ENCODE data around the gene TMEM175.

TMEM175 gene

DNA sequence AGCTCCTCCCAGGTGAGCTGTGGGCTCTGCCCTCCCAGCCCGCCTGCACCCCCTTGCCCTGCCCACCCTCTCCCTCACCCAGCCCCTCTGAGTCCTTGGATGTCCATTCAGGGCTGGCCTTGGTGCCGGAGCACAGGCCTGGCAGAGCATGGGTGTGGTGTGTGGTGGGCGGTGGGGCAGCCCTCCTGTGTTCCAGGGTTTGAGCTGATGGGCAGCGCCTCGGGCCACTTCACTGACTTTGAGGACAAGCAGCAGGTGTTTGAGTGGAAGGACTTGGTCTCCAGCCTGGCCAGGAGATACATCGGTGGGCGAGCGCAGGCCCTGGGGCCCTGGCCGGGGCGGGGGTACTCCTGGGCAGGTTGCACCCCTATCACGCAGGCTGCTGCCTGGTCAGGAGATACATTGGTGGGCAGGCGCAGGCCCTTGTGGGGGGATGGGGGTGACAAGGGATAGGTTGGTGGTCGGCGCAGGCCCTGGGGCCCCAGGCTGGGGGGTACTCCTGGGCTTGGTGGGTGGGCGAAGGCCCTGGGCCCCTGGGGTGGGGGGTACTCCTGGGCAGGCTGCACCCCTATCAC, 68.5 kb downstream of the TMEM175 start:
- FAIRE-seq = no peak
- TF ChIP-seq POLR2A (IDR thresholded peaks at IDR 0.05; ENCODE audit: low read depth, low read length) = no peak
- no peak for TF ChIP-seq TAF1 (IDR thresholded peaks at IDR 0.05; ENCODE audit: borderline replicate concordance, low read depth, low read length)
- TF ChIP-seq POLR2AphosphoS5 (IDR thresholded peaks at IDR 0.05; ENCODE audit: low read depth, low read length) = no peak
- no peak for DNase-seq (ENCODE audit: insufficient read length)

DNA sequence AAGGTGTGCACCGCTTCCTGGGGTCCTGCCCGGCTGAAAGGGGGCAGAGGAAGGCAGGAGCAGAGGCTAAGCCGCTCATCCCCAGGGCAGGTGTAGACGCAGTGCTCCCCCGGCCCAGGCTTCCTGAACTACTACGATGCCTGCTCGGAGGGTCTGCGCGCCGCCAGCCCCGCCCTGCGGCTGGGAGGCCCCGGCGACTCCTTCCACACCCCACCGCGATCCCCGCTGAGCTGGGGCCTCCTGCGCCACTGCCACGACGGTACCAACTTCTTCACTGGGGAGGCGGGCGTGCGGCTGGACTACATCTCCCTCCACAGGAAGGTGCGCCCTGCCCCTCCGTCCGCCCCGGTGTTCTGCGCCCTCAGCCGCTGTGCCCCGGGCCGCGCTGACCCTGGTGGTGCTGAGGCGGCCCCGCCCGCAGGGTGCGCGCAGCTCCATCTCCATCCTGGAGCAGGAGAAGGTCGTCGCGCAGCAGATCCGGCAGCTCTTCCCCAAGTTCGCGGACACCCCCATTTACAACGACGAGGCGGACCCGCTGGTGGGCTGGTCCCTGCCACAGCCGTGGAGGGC, 69.4 kb downstream of the TMEM175 start:
- FAIRE-seq (no peak), DNase-seq (ENCODE audit: insufficient read length) (no peak)
- TF ChIP-seq POLR2A (IDR thresholded peaks at IDR 0.05; ENCODE audit: low read depth, low read length) (no peak), TAF1 (IDR thresholded peaks at IDR 0.05; ENCODE audit: borderline replicate concordance, low read depth, low read length) (no peak), POLR2AphosphoS5 (IDR thresholded peaks at IDR 0.05; ENCODE audit: low read depth, low read length) (no peak)

DNA sequence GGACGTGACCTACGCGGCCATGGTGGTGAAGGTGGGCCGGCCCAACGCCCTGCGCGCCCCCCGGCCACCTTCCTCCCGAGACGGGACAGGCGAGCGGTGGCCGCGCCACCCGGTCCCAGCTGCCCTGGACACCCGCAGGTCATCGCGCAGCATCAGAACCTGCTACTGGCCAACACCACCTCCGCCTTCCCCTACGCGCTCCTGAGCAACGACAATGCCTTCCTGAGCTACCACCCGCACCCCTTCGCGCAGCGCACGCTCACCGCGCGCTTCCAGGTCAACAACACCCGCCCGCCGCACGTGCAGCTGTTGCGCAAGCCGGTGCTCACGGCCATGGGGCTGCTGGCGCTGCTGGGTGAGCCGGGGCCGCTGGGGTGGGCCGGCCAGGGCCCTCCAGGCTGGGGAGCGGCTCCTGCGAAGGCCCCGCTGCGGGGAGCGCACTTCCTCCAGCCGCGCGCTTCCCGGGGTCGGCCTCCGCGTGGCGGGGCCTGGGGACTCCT, 69.9 kb downstream of the TMEM175 start:
- no peak for DNase-seq (ENCODE audit: insufficient read length)
- FAIRE-seq = no peak
- TF ChIP-seq POLR2AphosphoS5 (IDR thresholded peaks at IDR 0.05; ENCODE audit: low read depth, low read length) (no peak), POLR2A (IDR thresholded peaks at IDR 0.05; ENCODE audit: low read depth, low read length) (no peak), TAF1 (IDR thresholded peaks at IDR 0.05; ENCODE audit: borderline replicate concordance, low read depth, low read length) (no peak)

DNA sequence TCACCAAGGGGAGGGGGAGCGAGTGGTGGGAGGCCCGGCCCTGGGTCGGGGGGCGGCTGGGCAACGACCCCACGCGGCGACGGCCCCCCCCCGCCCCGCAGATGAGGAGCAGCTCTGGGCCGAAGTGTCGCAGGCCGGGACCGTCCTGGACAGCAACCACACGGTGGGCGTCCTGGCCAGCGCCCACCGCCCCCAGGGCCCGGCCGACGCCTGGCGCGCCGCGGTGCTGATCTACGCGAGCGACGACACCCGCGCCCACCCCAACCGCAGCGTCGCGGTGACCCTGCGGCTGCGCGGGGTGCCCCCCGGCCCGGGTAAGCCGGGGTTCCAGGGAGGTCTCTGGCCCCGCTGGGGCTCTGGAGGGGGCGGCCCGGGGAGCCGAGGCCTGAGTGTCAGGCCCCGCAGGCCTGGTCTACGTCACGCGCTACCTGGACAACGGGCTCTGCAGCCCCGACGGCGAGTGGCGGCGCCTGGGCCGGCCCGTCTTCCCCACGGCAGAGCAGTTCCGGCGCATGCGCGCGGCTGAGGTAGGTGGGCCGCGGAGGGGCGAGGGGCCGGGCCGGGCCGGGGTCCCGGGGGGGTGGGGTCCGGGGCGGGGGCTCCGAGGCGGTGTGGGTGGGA, 70.5 kb downstream of the TMEM175 start:
- no peak for TF ChIP-seq POLR2A (IDR thresholded peaks at IDR 0.05; ENCODE audit: low read depth, low read length)
- DNase-seq (ENCODE audit: insufficient read length) (no peak), FAIRE-seq (no peak)

DNA sequence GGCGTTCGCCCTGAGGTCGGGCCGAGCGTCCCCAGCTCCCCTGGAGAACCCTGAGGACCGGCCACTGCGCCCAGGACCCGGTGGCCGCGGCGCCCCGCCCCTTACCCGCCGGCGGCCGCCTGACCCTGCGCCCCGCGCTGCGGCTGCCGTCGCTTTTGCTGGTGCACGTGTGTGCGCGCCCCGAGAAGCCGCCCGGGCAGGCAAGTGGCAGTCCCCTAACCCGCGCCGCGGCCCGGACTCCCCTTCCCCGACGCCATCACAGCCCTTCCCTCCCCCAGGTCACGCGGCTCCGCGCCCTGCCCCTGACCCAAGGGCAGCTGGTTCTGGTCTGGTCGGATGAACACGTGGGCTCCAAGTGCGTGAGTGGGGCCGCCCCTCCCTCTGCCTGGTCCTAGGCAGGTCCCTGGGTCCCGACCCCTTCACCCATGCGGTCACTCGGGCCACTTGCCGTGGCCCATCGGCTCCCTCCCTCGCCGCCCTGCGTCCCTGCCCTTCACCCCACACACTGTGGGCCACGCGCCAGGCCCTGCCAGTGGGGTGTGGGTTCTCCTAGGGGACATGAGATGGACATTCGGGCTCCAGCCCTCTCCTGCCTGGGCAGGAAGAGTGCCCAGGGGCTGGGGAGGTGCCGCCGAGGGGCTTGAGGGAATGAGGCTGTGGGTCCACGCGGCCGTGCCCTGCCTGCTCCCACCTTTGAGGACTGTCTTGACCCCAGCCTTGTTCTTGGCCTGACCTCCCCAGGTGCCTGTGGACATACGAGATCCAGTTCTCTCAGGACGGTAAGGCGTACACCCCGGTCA, 71.2 kb downstream of the TMEM175 start:
- no peak for DNase-seq (ENCODE audit: insufficient read length)
- no peak for TF ChIP-seq TAF1 (IDR thresholded peaks at IDR 0.05; ENCODE audit: borderline replicate concordance, low read depth, low read length)
- no peak for TF ChIP-seq POLR2A (IDR thresholded peaks at IDR 0.05; ENCODE audit: low read depth, low read length)
- TF ChIP-seq POLR2AphosphoS5 (IDR thresholded peaks at IDR 0.05; ENCODE audit: low read depth, low read length) = no peak
- FAIRE-seq = no peak

DNA sequence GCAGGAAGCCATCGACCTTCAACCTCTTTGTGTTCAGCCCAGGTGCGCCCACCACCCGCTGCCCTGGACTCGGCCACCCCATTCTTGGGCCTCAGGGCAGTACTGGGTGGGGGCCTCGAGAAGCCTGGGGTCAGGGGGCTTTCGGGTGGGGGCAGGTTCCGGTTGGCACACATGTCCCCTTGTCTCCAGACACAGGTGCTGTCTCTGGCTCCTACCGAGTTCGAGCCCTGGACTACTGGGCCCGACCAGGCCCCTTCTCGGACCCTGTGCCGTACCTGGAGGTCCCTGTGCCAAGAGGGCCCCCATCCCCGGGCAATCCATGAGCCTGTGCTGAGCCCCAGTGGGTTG, 71.8 kb downstream of the TMEM175 start:
- FAIRE-seq (no peak), DNase-seq (ENCODE audit: insufficient read length) (no peak)
- TF ChIP-seq POLR2A (IDR thresholded peaks at IDR 0.05; ENCODE audit: low read depth, low read length) (no peak), POLR2AphosphoS5 (IDR thresholded peaks at IDR 0.05; ENCODE audit: low read depth, low read length) (no peak), TAF1 (IDR thresholded peaks at IDR 0.05; ENCODE audit: borderline replicate concordance, low read depth, low read length) (no peak)

DNA sequence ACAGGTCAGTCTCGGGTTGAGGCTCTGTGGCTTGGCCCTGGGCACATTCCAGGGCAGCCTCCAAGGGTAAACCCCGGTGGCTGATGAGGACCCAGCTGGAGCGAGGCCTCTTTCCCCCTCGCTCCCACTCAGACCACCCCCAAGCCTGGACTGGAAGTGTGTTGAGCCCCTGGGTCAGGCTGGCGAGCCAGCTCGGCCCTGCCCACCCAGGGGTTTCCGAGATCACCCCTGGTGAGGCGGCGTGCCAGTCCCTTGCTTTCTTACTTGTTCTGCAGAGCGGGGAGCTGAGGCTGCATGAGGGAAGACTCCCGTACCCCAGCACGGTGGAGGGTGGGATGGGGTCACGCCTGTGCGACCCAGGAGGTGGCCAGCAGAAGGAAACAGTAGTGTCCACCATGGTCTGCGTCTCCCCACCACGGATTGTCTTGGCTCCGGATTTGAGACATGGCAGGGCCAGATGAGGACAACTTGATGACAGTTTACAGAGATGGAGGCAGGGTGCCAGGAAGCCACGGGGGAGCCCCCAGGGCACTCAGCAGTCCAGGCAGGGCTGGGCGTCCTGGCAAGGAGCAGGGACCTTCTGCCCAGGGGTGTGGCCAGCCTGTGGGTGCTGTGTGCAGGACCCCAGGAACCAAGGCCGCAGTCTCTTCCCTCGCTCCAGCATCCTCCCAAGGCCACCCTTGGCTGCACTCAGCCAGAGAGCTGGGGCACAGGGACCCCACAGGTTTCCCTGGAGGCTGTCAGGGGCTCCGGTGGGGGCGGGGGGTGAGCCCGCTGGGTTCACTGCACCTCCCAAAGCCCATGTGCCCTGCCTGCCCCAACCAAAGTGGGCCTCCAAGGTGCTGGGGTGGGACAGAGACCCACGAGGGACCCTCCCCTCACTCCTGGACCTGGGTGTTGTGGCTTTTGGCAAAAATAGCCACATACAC, 72.6 kb downstream of the TMEM175 start:
- no peak for FAIRE-seq

DNA sequence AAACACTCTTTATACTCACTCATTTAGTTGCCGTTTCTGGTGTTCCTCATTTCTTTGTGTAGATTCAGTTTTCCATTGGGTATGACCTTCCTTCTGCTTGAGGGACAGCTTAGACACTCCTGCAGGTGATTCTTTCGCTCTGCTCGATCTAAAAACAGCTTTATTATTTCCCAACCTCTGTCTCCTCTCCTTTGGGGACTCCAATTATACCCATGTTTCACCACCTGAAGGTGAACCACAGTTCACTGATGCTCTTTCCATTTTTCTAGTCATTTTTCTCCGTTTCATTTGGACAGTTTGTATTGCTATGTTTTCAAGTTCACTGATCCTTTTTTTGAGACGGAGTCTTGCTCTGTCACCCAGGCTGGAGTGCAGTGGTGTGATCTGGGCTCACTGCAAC, 74.6 kb downstream of the TMEM175 start:
- DNase-seq (ENCODE audit: insufficient read length) (no peak), FAIRE-seq (no peak)
- TF ChIP-seq TAF1 (IDR thresholded peaks at IDR 0.05; ENCODE audit: borderline replicate concordance, low read depth, low read length) (no peak), POLR2AphosphoS5 (IDR thresholded peaks at IDR 0.05; ENCODE audit: low read depth, low read length) (no peak), POLR2A (IDR thresholded peaks at IDR 0.05; ENCODE audit: low read depth, low read length) (no peak)

More for the DNA sequence above, 72.6 kb downstream of the TMEM175 start:
- TF ChIP-seq TAF1 (IDR thresholded peaks at IDR 0.05; ENCODE audit: borderline replicate concordance, low read depth, low read length) (no peak), POLR2AphosphoS5 (IDR thresholded peaks at IDR 0.05; ENCODE audit: low read depth, low read length) (no peak), POLR2A (IDR thresholded peaks at IDR 0.05; ENCODE audit: low read depth, low read length) (no peak)
- no peak for DNase-seq (ENCODE audit: insufficient read length)
